Kidney epithelial cell (primary cell): ENCODE measurements around the gene CENPP. TPM values are rescaled to one million over a fixed set of nuclear protein-coding genes. Genes with fewer than 3 reads are reported as not detected.

ENCODE experiments used
- DNase-seq: peaks from one replicate; pipeline ENCODE4 v3.0.0-alpha.2; 2010; ENCODE audit warnings: low read depth
- H3K27me3 ChIP-seq: 2 replicates; pipeline ENCODE4 v1.6.0; 2011; ENCODE audit warnings: low read length; ENCODE audit not compliant: control insufficient read depth, insufficient read depth
- H3K36me3 ChIP-seq: 2 replicates; pipeline ENCODE4 v1.5.1; 2011; ENCODE audit warnings: low read length; ENCODE audit not compliant: control insufficient read depth, insufficient read depth
- H3K4me3 ChIP-seq: 2 replicates; pipeline ENCODE4 v1.5.1; 2011; ENCODE audit warnings: low read depth, mild to moderate bottlenecking, control low read depth, low read length
- CTCF ChIP-seq: IDR thresholded peaks from 2 replicates; pipeline ENCODE4 v1.5.1; 2011; ENCODE audit warnings: mild to moderate bottlenecking, moderate library complexity, low read length, control low read depth, inconsistent platforms; ENCODE audit not compliant: insufficient read depth, poor library complexity, severe bottlenecking
- total RNA-seq: library from RNA; depleted of rRNA; stranded (reverse); fragments of >200 nt; gene quantifications from 2 replicates; pipeline ENCODE4 v1.2.3, GENCODE V29; 2015

Gene CENPP
- total RNA-seq, 1 donor from 2014 or later, result 1.4 TPM

DNA sequence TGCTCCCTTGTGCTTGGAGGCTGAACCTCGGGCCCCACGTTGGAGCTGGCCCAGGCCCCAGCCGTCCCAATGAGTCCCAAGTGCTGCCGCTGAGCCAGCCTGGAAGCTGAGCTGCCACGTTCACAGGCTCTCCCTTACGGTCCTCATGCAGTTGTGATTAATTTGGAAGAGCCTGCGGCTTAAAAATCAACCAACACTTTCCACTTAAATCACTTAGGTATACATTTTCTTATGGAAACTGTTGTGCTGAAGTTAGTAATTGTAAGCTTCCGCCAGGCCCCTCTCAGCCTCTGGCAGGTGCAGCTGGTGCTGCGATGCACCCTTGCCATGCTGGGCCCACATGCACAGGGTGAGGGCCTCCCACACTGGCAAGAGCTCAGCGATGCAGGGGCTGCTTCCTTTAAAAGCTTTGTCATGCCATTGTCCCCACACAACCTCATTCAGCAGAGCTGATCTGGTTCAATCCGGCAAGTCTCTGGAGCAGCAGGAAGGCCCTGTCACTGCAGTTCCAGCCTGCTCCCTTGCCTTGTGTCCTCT is 283.2 kb downstream of the CENPP start:
- DNase-seq, result no peak
- Histone ChIP-seq H3K27me3 (no peaks in the 10 kb centered on the region), H3K36me3 (no peaks in the 10 kb centered on the region), H3K4me3 (no peak overlapping the region)
- TF ChIP-seq CTCF, result no peak

- Histone ChIP-seq H3K36me3 (no peaks in the 10 kb centered on the region), H3K27me3 (no peaks in the 10 kb centered on the region), H3K4me3 (no peak overlapping the region)
- no peak for DNase-seq
- TF ChIP-seq CTCF, result no peak
Measured at GRCh38 chr9:92610470-92611420, 285.0 kb downstream of the CENPP start.

DNA sequence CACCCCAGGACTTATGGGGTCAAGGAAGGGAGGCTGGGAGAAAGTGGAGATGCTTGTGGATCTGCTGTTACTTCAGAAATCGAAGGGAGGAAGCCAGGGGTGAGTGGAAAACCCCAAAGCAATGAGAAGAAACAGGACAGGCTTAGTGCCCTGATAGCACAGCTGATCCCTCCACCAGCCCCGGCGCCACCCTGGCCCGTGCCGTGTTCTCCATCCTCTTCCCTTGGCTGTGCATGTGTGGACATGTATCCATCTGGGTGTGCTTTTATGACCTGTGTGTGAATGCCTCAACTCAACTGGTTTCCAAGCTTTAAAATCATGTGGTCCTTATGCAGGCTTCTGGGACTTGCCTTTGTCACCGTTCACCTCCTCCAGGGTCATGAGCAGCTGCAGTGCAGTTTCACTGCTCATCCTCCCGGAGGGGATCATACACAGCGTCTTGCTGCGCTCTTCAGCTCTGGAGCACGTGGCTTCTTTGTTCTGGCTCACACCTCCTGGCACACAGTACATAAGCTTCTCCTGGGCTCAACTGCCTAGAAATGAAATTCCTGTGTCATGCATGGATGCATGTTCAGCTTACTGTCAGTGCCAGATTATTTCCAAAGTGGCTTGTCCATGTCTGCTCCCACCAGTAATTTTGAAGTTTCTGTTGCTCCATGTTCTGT is 286.0 kb downstream of the CENPP start:
- H3K27me3 ChIP-seq, result no peaks in the 10 kb centered on the region
- H3K4me3 ChIP-seq, result no peak overlapping the region
- no peak for DNase-seq
- no peaks in the 10 kb centered on the region for H3K36me3 ChIP-seq
- TF ChIP-seq CTCF, result no peak

DNA sequence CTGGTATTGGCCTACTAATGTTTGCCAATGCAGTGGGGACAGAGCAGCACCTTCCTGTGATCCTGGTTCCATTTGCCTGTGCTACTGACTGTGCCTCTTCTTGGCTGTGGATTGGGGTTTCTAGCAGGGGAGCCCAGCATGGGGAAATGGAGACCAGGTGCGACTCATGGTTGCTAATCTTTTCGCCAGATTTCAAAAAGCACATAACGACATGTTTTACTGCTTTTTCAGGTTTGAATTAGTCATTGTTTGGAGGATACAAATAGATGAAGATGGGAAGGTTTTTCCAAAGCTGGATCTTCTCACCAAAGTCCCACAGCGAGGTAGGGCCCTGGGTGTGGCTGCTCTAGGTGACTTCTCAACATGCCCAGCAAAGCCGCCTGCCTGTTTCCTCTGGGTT is 286.5 kb downstream of the CENPP start:
- no peak for DNase-seq
- no peak overlapping the region for H3K4me3 ChIP-seq
- no peaks in the 10 kb centered on the region for H3K27me3 ChIP-seq
- H3K36me3 ChIP-seq, result peaks cover under 1% of the 10 kb centered on the region
- TF ChIP-seq CTCF, result no peak

DNA sequence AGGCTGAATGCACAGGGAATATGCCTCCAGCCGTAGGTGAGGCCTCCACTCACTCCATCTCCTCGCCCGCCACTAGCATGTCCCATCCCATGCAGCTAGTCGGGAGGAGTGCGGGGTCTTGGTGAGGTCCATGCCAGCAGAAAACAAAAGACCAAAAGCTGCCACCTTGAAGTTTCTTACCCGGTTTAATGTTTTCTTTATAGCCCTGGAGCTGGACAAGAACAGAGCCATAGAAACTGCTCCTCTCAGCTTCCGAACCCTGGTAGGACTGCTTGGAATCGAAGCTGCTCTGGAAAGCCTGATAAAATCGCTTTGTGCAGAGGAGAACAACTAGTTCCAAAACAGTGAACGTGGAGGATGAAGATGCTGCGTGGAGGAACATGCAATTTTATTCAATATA is 287.1 kb downstream of the CENPP start:
- DNase-seq, result no peak
- Histone ChIP-seq H3K36me3 (peaks cover 2% of the 10 kb centered on the region), H3K4me3 (no peak overlapping the region), H3K27me3 (no peaks in the 10 kb centered on the region)
- TF ChIP-seq CTCF, result no peak
